K562 (cell line): ENCODE data around the gene GAPDHS. TPM values are rescaled to one million over a fixed set of nuclear protein-coding genes. Genes with fewer than 3 reads are reported as not detected.

Experiments
- ATAC-seq: fragments of 200-7000 bp; cut with Tn5 transposase; 3 replicates; pipeline ENCODE4 v1.9.1; 2020; ENCODE audit warnings: moderate library complexity
- BruUV-seq: library from RNA; stranded (reverse); fragments of 400-500 nt; replicated peaks from 2 replicates; lab custom pipeline; 2021; lab: Mats Ljungman, UMichigan
- CTCF ChIA-PET: fragments of 300-600 bp; formaldehyde crosslinking; extraction: SDS; loops from one replicate; lab custom pipeline; 2021; ENCODE audit warnings: low intra/inter-chr PET ratio; lab: Yijun Ruan, JAX
- POLR2A ChIA-PET: fragments of 300-600, 350-650 bp; sonication (Branson Sonifier 250); formaldehyde crosslinking; extraction: SDS; loops from one replicate; lab custom pipeline; 2021; ENCODE audit warnings: antibody characterized with exemption, inconsistent platforms; lab: Yijun Ruan, JAX
- DNase-seq, 4 experiments: peaks; one replicate each; pipeline versions ENCODE4 v3.0.0 to v3.0.0-alpha.2; 2011 to 2018; ENCODE audit warnings: low spot score in 3 of 4, mixed read lengths in 3 of 4; ENCODE audit errors: extremely low read depth in 1 of 4
- FAIRE-seq: peaks from 2 replicates; lab custom pipeline; 2011; peaks lifted over from hg19 to GRCh38; lab: Jason Lieb, UNC
- H2AFZ ChIP-seq: 2 replicates; pipeline ENCODE4 v1.6.0; 2011; ENCODE audit warnings: low read depth, low read length, control low read depth, inconsistent platforms
- H3K27ac ChIP-seq: fragments of 200-600 bp; 3 replicates; pipeline ENCODE4 v1.8.0; 2011; ENCODE audit warnings: low read depth, mild to moderate bottlenecking, control low read depth, inconsistent platforms, low read length, moderate library complexity, mixed read lengths; ENCODE audit errors: extremely low read depth
- H3K27me3 ChIP-seq, 2 experiments: fragments of 300-600 bp in 1 of 2; 2 replicates in 1 of 2; 3 replicates in 1 of 2; pipeline versions ENCODE4 v1.6.0 to v1.8.0; 2011; ENCODE audit warnings: inconsistent platforms in 2 of 2, low read length in 2 of 2, mild to moderate bottlenecking in 1 of 2, mixed read lengths in 1 of 2, moderate library complexity in 1 of 2; ENCODE audit not compliant: control insufficient read depth in 2 of 2, insufficient read depth in 2 of 2
- H3K36me3 ChIP-seq: fragments of 300-600 bp; 3 replicates; pipeline ENCODE4 v1.8.0; 2011; ENCODE audit warnings: mild to moderate bottlenecking, low read length, inconsistent platforms; ENCODE audit not compliant: control insufficient read depth, insufficient read depth
- H3K4me1 ChIP-seq, 2 experiments: fragments of 200-600 bp in 1 of 2; replicated peaks in 1 of 2; 2 replicates in 1 of 2; 3 replicates in 1 of 2; pipeline versions ENCODE4 v1.5.1 to v1.8.0; 2011; ENCODE audit warnings: inconsistent platforms in 2 of 2, low read length in 2 of 2, mild to moderate bottlenecking in 1 of 2, mixed read lengths in 1 of 2, moderate library complexity in 1 of 2; ENCODE audit not compliant: control insufficient read depth in 2 of 2, insufficient read depth in 2 of 2
- H3K4me2 ChIP-seq: 2 replicates; pipeline ENCODE4 v1.6.1; 2011; ENCODE audit warnings: low read length, control low read depth, inconsistent platforms, mixed read lengths; ENCODE audit not compliant: insufficient read depth
- H3K4me3 ChIP-seq: fragments of 200-600 bp; sonication (generic), shearing (Covaris generic); 2 replicates; pipeline ENCODE4 v1.5.1; 2016; ENCODE audit warnings: control low read depth, inconsistent platforms
- H3K79me2 ChIP-seq: fragments of 200-600 bp; 3 replicates; pipeline ENCODE4 v1.8.0; 2011; ENCODE audit warnings: low read length, inconsistent platforms; ENCODE audit not compliant: control insufficient read depth, insufficient read depth
- H3K9ac ChIP-seq, 2 experiments: 2 replicates each; pipeline versions ENCODE4 v1.6.0 to v1.6.1; 2011; ENCODE audit warnings: low read depth in 2 of 2, low read length in 2 of 2, control low read depth in 1 of 2, inconsistent platforms in 1 of 2, mild to moderate bottlenecking in 1 of 2, mixed read lengths in 1 of 2; ENCODE audit not compliant: insufficient read depth in 1 of 2
- H3K9me1 ChIP-seq: one replicate; pipeline ENCODE4 v1.6.0; 2011; ENCODE audit warnings: inconsistent platforms, mild to moderate bottlenecking, low read length, moderate library complexity; ENCODE audit not compliant: control insufficient read depth, insufficient read depth
- H3K9me3 ChIP-seq: replicated peaks from 2 replicates; pipeline ENCODE4 v1.5.1; 2011; ENCODE audit warnings: low read depth, low read length, inconsistent platforms; ENCODE audit not compliant: control insufficient read depth, insufficient read depth
- H4K20me1 ChIP-seq: replicated peaks from 2 replicates; pipeline ENCODE4 v1.6.1; 2011; ENCODE audit warnings: low read length, inconsistent platforms, mixed read lengths; ENCODE audit not compliant: control insufficient read depth, insufficient read depth
- CREB1 ChIP-seq, 2 experiments: sonication (generic) in 1 of 2; formaldehyde crosslinking in 1 of 2; IDR thresholded peaks; 2 replicates each; pipeline versions ENCODE4 v1.6.1 to v1.8.0; 2012 to 2022; ENCODE audit warnings: inconsistent platforms in 1 of 2, mild to moderate bottlenecking in 1 of 2, missing genetic modification reagents in 1 of 2, moderate library complexity in 1 of 2
- WGBS: fragments of 100-300 bp; shearing (Covaris generic); methylation state at CpG from one replicate; pipeline ENCODE4 v1.1.6; 2016; ENCODE audit warnings: low coverage, mixed read lengths; ENCODE audit not compliant: insufficient coverage; ENCODE audit errors: missing lambda C conversion rate; 5-methylcytosine and 5-hydroxymethylcytosine counted together
- in situ Hi-C: fragments of 300-500 bp; cut with MboI; formaldehyde crosslinking; loops from 4 replicates; pipeline ENCODE4 v1.15.0; 2018; ENCODE audit warnings: inconsistent platforms, mixed read lengths
- intact Hi-C: fragments of 100-400 bp; cut with micrococcal nuclease; formaldehyde crosslinking; loops from 2 replicates; pipeline ENCODE4 v1.14.2; 2022
- polyA plus RNA-seq, 8 experiments: library from polyadenylated mRNA; depleted of rRNA in 4 of 8; stranded (reverse) in 5 of 8; unstranded in 3 of 8; fragments of >200 nt; fragmentation: Nextera tagmentation in 2 of 8; fragmentation: Illumina TruSeq in 1 of 8; extraction: Ambion mirVana in 2 of 8; extraction: Trizol in 1 of 8; gene quantifications; 2 replicates each; pipeline versions ENCODE4 v1.2.1 to v1.2.3, GENCODE V29; 2011 to 2014; ENCODE audit warnings: inconsistent platforms in 1 of 8, missing spikeins in 1 of 8
- total RNA-seq, 7 experiments: library from RNA; depleted of rRNA in 6 of 7; stranded (reverse); fragments of >200 nt in 6 of 7; fragmentation: Illumina TruSeq in 2 of 7; extraction: Trizol in 2 of 7; gene quantifications; 2 replicates each; pipeline versions ENCODE4 v1.2.1 to v1.2.3, GENCODE V29; 2011 to 2021; ENCODE audit warnings: low replicate concordance in 1 of 7
- TF ChIP-seq, protein P1 (sequence below): sonication (generic); formaldehyde crosslinking; IDR thresholded peaks from 2 replicates; pipeline ENCODE4 v1.8.0; 2022; ENCODE audit warnings: missing genetic modification reagents, mild to moderate bottlenecking, moderate library complexity, borderline replicate concordance
- TF ChIP-seq, protein P2 (sequence below), 3 experiments: fragments of 200-800 bp in 1 of 3; fragments of 250-450 bp in 1 of 3; fragments of 450-650 bp in 1 of 3; sonication (Bioruptor Pico) in 1 of 3; sonication (Bioruptor generic) in 1 of 3; formaldehyde crosslinking in 1 of 3; IDR thresholded peaks; 2 replicates each; pipeline versions ENCODE4 v1.6.1 to v1.8.0; 2016 to 2022; ENCODE audit warnings: mild to moderate bottlenecking in 2 of 3, missing genetic modification characterization in 2 of 3, missing compliant biosample characterization in 1 of 3, moderate library complexity in 1 of 3

Gene GAPDHS
- total and polyA plus RNA-seq, 9 of the 15 experiments (the other 6 are each of a cell fraction or from before 2014, with no cell fraction given): 0.08 to 0.12 TPM; not detected in 7

DNA sequence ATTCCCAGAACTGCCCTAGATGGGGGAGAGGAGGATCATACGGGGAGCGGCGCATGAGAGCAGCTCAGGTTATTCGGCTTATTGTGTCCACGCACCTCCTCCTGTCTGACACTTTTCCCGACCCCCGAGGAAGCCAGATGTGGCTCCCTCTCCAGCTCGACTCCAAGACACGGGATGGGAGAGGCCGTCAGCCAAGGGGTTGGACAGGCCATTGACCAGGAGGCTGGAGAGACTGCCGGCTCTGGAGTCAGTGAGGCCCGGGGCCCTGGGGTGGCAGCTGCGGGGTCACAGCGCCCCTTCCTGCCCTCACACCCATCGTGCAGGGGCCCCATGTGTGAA lies 22.7 kb upstream of the GAPDHS start:
- H3K9me1 ChIP-seq: peaks cover 2% of the 10 kb centered on the region
- no peak for DNase-seq
- TF ChIP-seq, protein P1, sequence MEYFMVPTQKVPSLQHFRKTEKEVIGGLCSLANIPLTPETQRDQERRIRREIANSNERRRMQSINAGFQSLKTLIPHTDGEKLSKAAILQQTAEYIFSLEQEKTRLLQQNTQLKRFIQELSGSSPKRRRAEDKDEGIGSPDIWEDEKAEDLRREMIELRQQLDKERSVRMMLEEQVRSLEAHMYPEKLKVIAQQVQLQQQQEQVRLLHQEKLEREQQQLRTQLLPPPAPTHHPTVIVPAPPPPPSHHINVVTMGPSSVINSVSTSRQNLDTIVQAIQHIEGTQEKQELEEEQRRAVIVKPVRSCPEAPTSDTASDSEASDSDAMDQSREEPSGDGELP (CRISPR knock-in tag): 0 out of 2 replicates have a peak, but pooled peaks have one; percentile 5
- TF ChIP-seq, protein P2, sequence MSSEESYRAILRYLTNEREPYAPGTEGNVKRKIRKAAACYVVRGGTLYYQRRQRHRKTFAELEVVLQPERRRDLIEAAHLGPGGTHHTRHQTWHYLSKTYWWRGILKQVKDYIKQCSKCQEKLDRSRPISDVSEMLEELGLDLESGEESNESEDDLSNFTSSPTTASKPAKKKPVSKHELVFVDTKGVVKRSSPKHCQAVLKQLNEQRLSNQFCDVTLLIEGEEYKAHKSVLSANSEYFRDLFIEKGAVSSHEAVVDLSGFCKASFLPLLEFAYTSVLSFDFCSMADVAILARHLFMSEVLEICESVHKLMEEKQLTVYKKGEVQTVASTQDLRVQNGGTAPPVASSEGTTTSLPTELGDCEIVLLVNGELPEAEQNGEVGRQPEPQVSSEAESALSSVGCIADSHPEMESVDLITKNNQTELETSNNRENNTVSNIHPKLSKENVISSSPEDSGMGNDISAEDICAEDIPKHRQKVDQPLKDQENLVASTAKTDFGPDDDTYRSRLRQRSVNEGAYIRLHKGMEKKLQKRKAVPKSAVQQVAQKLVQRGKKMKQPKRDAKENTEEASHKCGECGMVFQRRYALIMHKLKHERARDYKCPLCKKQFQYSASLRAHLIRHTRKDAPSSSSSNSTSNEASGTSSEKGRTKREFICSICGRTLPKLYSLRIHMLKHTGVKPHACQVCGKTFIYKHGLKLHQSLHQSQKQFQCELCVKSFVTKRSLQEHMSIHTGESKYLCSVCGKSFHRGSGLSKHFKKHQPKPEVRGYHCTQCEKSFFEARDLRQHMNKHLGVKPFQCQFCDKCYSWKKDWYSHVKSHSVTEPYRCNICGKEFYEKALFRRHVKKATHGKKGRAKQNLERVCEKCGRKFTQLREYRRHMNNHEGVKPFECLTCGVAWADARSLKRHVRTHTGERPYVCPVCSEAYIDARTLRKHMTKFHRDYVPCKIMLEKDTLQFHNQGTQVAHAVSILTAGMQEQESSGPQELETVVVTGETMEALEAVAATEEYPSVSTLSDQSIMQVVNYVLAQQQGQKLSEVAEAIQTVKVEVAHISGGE (CRISPR knock-in tag; IDR thresholded peaks at IDR 0.05): no peak
- no peak for TF ChIP-seq CREB1 (IDR thresholded peaks at IDR 0.05)
- peak; percentile 26; the same call in 1 of the 2 replicates for TF ChIP-seq CREB1 (CRISPR knock-in tag; IDR thresholded peaks at IDR 0.05)
- TF ChIP-seq, all 486 proteins: peak for 2
- Histone ChIP-seq H3K9ac (no peak overlapping the region), H3K27me3 (peaks cover 60 to 82% of the 10 kb centered on the region in 2 experiments), H3K4me3 (no peak overlapping the region), H3K4me1 (peaks cover 0 to 36% of the 10 kb centered on the region in 2 experiments; a peak in 4 of 5 replicates), H3K27ac (no peak overlapping the region), H4K20me1 (peaks cover 16% of the 10 kb centered on the region), H3K4me2 (no peak overlapping the region), H3K79me2 (no peaks in the 10 kb centered on the region), H3K36me3 (no peaks in the 10 kb centered on the region), H2AFZ (no peak overlapping the region), H3K9me3 (no peaks in the 10 kb centered on the region)
- CTCF ChIA-PET: interaction anchor here (0.6 kb wide), 1 partner anchor 206 kb away, joined by 3 read pairs; no protein-coding TSS in a partner anchor
- in situ Hi-C loops (no loop called here), intact Hi-C loops (no loop called here)
- BruUV-seq: no TSS peak
- POLR2A ChIA-PET: interaction anchor here (0.6 to 1.3 kb wide), 7 partner anchors 8 to 385 kb away, joined by 3 to 5 read pairs (median 3); no protein-coding TSS in a partner anchor
- WGBS: 4% methylated on average over 15 of the region's 15 CpGs
- FAIRE-seq (no peak), ATAC-seq (peak; percentile 18)
